SU-DHL-6 (cell line): ENCODE results near the gene PMVK.
"Not testable (repeated sequence)": the region's sequence is repeated elsewhere in the genome, so short reads cannot be mapped to it uniquely, and the experiment has no call there.

ENCODE experiments used
- H2AFZ ChIP-seq: fragments of 200-600 bp; sonication (generic); 2 replicates; pipeline ENCODE4 v1.6.1; 2014; ENCODE audit warnings: low read depth, mild to moderate bottlenecking, moderate library complexity, mixed read lengths, antibody characterized with exemption, low read length; ENCODE audit not compliant: severe bottlenecking
- H3F3A ChIP-seq: fragments of 200-600 bp; shearing (Covaris generic); 2 replicates; pipeline ENCODE4 v1.6.0; 2016; ENCODE audit warnings: antibody characterized with exemption, mild to moderate bottlenecking; ENCODE audit not compliant: insufficient read depth
- H3K27ac ChIP-seq: fragments of 200-600 bp; sonication (generic); 2 replicates; pipeline ENCODE4 v1.5.1; 2016; ENCODE audit warnings: low read depth, mild to moderate bottlenecking, low read length, moderate library complexity, mixed read lengths
- H3K27me3 ChIP-seq: fragments of 200-600 bp; sonication (generic), shearing (Covaris generic); 2 replicates; pipeline ENCODE4 v1.6.0; 2014; ENCODE audit warnings: mild to moderate bottlenecking, low read length
- H3K36me3 ChIP-seq: fragments of 200-600 bp; sonication (generic); 2 replicates; pipeline ENCODE4 v1.6.1; 2014; ENCODE audit warnings: mild to moderate bottlenecking, low read length, mixed read lengths
- H3K4me2 ChIP-seq: fragments of 300-600, 200-600 bp; shearing (Covaris generic), sonication (generic); 2 replicates; pipeline ENCODE4 v1.6.0; 2014; ENCODE audit warnings: low read length, low read depth, mild to moderate bottlenecking; ENCODE audit not compliant: poor library complexity, severe bottlenecking
- H3K4me3 ChIP-seq: fragments of 200-600 bp; sonication (generic); 2 replicates; pipeline ENCODE4 v1.5.1; 2014; ENCODE audit warnings: antibody characterized with exemption, low read length, mild to moderate bottlenecking, mixed read lengths; ENCODE audit not compliant: insufficient read depth, poor library complexity, severe bottlenecking
- H3K79me2 ChIP-seq: fragments of 200-600 bp; sonication (generic); 2 replicates; pipeline ENCODE4 v1.6.1; 2014; ENCODE audit warnings: mild to moderate bottlenecking, low read length, moderate library complexity; ENCODE audit not compliant: insufficient read depth
- H3K9ac ChIP-seq: fragments of 200-600 bp; sonication (generic); 2 replicates; pipeline ENCODE4 v1.7.0; 2014; ENCODE audit warnings: mild to moderate bottlenecking, low read length
- H3K9me2 ChIP-seq: fragments of 200-600 bp; sonication (generic); replicated peaks from 2 replicates; pipeline ENCODE4 v1.6.1; 2014; ENCODE audit warnings: low read length; ENCODE audit not compliant: insufficient read depth
- H3K9me3 ChIP-seq: fragments of 200-600 bp; sonication (generic); 2 replicates; pipeline ENCODE4 v1.6.1; 2014; ENCODE audit warnings: low read length, mixed read lengths; ENCODE audit not compliant: insufficient read depth
- H4K20me1 ChIP-seq: fragments of 200-600 bp; sonication (generic); 2 replicates; pipeline ENCODE4 v1.6.1; 2014; ENCODE audit warnings: low read depth, mild to moderate bottlenecking, antibody characterized with exemption, low read length, moderate library complexity, mixed read lengths
- EZH2phosphoT487 ChIP-seq: fragments of 200-600 bp; sonication (generic), shearing (Covaris generic); conservative IDR thresholded peaks from 2 replicates; pipeline ENCODE4 v1.6.1; 2018; ENCODE audit warnings: mild to moderate bottlenecking, antibody characterized with exemption, low read length, moderate library complexity, mixed read lengths
- TF ChIP-seq, protein P1 (sequence below): fragments of 200-600 bp; sonication (generic); IDR thresholded peaks from one replicate; pipeline ENCODE4 v1.5.1; 2017; ENCODE audit warnings: antibody characterized with exemption, mild to moderate bottlenecking, low read length, moderate library complexity; ENCODE audit not compliant: insufficient read depth, poor library complexity, severe bottlenecking

The PMVK gene

DNA sequence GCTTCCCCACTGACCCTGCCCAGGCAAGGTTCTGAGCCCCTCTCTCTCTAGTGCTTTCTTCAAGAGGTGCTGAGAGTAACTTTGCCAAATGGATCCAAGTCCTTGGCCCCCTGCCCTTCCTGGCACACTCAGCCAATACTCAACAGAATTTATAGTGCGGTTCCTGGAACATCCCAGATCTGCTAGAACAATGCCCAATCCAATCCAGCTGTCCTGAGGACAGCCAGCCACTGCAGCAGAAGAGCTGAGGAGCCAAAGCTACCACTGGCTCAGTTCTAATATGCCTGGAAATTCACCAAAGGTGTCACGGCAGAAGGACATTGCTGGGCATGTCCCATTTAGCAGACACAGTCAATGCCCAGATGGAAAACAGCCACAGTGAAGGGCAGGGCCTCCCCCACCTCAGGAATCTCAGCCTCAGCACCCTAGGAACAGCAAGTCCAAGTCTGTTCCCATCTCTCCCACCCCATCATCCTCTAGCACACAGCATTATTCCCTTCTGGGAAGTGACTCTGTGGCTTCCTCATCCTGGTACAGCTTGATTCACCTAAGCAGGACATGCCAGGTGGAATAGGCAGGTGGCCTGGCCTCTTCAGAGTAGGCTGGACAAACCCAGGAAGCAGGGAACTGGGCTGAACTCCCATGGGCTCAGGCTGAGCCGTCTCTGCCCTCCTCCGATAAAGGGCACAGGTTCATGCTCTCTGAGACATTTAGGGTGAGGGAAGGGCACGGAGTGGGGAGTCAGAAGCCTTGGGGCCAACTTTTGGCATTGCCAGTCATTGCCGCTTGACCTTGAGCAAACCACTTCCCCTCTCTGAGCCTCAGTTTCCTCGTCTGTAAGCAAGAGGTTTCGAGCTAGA lies 24.6 kb downstream of the PMVK start:
- TF ChIP-seq EZH2phosphoT487, result no peak
- TF ChIP-seq, protein P1, sequence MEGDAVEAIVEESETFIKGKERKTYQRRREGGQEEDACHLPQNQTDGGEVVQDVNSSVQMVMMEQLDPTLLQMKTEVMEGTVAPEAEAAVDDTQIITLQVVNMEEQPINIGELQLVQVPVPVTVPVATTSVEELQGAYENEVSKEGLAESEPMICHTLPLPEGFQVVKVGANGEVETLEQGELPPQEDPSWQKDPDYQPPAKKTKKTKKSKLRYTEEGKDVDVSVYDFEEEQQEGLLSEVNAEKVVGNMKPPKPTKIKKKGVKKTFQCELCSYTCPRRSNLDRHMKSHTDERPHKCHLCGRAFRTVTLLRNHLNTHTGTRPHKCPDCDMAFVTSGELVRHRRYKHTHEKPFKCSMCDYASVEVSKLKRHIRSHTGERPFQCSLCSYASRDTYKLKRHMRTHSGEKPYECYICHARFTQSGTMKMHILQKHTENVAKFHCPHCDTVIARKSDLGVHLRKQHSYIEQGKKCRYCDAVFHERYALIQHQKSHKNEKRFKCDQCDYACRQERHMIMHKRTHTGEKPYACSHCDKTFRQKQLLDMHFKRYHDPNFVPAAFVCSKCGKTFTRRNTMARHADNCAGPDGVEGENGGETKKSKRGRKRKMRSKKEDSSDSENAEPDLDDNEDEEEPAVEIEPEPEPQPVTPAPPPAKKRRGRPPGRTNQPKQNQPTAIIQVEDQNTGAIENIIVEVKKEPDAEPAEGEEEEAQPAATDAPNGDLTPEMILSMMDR, result no peak
- H3F3A ChIP-seq, result no peaks in the 10 kb centered on the region
- H3K27me3 ChIP-seq, result no peaks in the 10 kb centered on the region
- no peaks in the 10 kb centered on the region for H4K20me1 ChIP-seq
- no peak overlapping the region for H3K4me3 ChIP-seq
- H3K4me2 ChIP-seq, result no peak overlapping the region
- H3K27ac ChIP-seq, result no peak overlapping the region
- H3K79me2 ChIP-seq, result no peaks in the 10 kb centered on the region
- peaks cover 7% of the 10 kb centered on the region; the same call in 1 of the 2 replicates for H3K9me3 ChIP-seq
- H2AFZ ChIP-seq, result no peak overlapping the region
- H3K9me2 ChIP-seq, result no peaks in the 10 kb centered on the region
- H3K9ac ChIP-seq, result no peak overlapping the region
- H3K36me3 ChIP-seq, result no peaks in the 10 kb centered on the region

DNA sequence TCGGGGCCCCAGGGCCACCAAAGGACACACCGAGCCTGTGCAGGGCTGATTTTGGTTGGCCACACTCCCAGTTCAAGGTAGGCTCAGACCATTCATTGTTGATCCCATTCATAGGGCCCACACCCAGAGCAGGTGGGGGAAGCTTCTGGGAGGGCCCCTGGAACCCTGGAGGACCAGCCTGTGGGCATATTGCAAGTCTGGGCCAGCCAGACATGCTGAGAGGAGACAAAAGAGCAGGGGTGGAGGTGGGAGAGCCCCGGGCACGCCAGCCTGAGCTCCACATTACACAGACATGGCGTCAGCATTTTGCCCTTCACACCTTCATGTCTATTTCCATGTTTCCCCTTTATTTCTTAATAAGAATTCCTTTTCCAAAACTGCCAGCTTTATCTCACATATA lies 25.7 kb downstream of the PMVK start:
- H3K4me2 ChIP-seq, result no peak overlapping the region
- H3F3A ChIP-seq, result no peaks in the 10 kb centered on the region
- TF ChIP-seq, protein P1, result no peak
- no peak for TF ChIP-seq EZH2phosphoT487
- H2AFZ ChIP-seq, result no peak overlapping the region
- H3K4me3 ChIP-seq, result no peak overlapping the region
- no peaks in the 10 kb centered on the region for H3K36me3 ChIP-seq
- no peak overlapping the region for H3K27ac ChIP-seq
- H3K79me2 ChIP-seq, result no peaks in the 10 kb centered on the region
- H3K9ac ChIP-seq, result no peak overlapping the region
- H4K20me1 ChIP-seq, result no peaks in the 10 kb centered on the region
- H3K27me3 ChIP-seq, result no peaks in the 10 kb centered on the region
- H3K9me3 ChIP-seq, result peaks cover 7% of the 10 kb centered on the region; the same call in 1 of the 2 replicates
- H3K9me2 ChIP-seq, result no peaks in the 10 kb centered on the region

DNA sequence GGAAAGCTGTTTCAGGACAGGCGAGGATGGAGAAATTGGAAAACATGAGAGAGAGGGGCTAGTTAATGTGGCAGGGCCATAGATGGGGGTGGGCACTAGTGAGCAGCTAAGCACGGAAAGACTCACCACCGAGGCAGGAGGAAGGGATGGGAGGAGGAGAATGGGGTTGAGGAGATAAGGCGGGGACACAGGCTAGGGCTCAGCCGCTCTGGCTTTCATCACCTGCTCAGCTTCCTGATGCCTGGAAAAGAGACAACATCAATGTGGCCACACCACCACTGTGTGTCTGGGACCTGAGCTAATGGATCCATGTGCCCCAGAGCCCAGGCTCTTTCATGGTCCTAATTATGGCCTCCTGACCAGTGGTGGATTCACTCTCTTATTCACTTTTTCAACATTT lies 27.6 kb downstream of the PMVK start:
- no peak overlapping the region for H3K27ac ChIP-seq
- H3K4me3 ChIP-seq, result no peak overlapping the region
- H3K9ac ChIP-seq, result no peak overlapping the region
- TF ChIP-seq, protein P1, result no peak
- no peak for TF ChIP-seq EZH2phosphoT487
- H4K20me1 ChIP-seq, result no peaks in the 10 kb centered on the region
- H3F3A ChIP-seq, result no peaks in the 10 kb centered on the region; the same call in 1 of the 2 replicates
- no peak overlapping the region for H2AFZ ChIP-seq
- no peaks in the 10 kb centered on the region for H3K36me3 ChIP-seq
- peaks cover 7% of the 10 kb centered on the region; the same call in 1 of the 2 replicates for H3K9me3 ChIP-seq
- H3K79me2 ChIP-seq, result no peaks in the 10 kb centered on the region
- H3K4me2 ChIP-seq, result no peak overlapping the region
- no peaks in the 10 kb centered on the region for H3K27me3 ChIP-seq
- H3K9me2 ChIP-seq, result no peaks in the 10 kb centered on the region

DNA sequence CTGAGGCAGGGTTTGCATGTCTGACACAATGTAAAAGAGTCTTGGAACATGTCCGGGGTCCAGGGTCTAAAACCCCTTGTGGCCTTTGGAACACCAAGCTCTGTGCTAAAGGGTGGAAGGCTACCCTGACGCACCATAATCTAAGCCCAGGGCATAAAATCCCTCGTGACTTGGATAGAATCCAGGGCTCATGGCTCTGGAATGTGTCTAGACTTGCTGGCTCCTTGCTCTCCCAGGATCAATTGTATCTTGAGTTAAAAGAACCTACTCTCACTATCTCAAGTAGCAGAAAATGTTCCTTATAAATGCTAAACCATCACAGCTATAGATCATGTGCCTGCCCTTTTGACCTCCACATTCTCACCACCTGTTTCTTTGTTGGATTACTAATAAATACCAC lies 28.4 kb downstream of the PMVK start:
- H3K9ac ChIP-seq, H3K9me3 ChIP-seq, H3K9me2 ChIP-seq, H3K4me3 ChIP-seq, H2AFZ ChIP-seq, H3K79me2 ChIP-seq, H3K27ac ChIP-seq, H3K4me2 ChIP-seq, H3K36me3 ChIP-seq, H3F3A ChIP-seq, H3K27me3 ChIP-seq, H4K20me1 ChIP-seq: not testable (repeated sequence)
